DND-41 (cell line): ENCODE results near the gene CNTN5.

Source experiments
- ATAC-seq: fragments of 200-7000 bp; cut with Tn5 transposase; 3 replicates; pipeline ENCODE4 v1.9.1; 2021; ENCODE audit warnings: low read depth; ENCODE audit not compliant: insufficient read depth
- DNase-seq: peaks from one replicate; pipeline ENCODE4 v3.0.0-alpha.2; 2020
- H2AFZ ChIP-seq: 2 replicates; pipeline ENCODE4 v1.6.0; 2012; ENCODE audit warnings: low read depth, low read length
- H3K27ac ChIP-seq: 2 replicates; pipeline ENCODE4 v1.5.1; 2012; ENCODE audit warnings: low read length, inconsistent platforms
- H3K27me3 ChIP-seq: fragments of 200-600 bp; sonication (generic); 2 replicates; pipeline ENCODE4 v1.6.0; 2012; ENCODE audit warnings: low read length, mild to moderate bottlenecking, inconsistent platforms; ENCODE audit not compliant: insufficient read depth, poor library complexity
- H3K36me3 ChIP-seq: 2 replicates; pipeline ENCODE4 v1.5.1; 2012; ENCODE audit warnings: low read length, inconsistent platforms; ENCODE audit not compliant: insufficient read depth
- H3K4me1 ChIP-seq: 2 replicates; pipeline ENCODE4 v1.5.1; 2012; ENCODE audit warnings: mild to moderate bottlenecking, low read length; ENCODE audit not compliant: insufficient read depth
- H3K4me2 ChIP-seq: 2 replicates; pipeline ENCODE4 v1.6.0; 2012; ENCODE audit warnings: mild to moderate bottlenecking, moderate library complexity, low read length, inconsistent platforms; ENCODE audit not compliant: insufficient read depth
- H3K4me3 ChIP-seq, 2 experiments: fragments of 200-600 bp in 1 of 2; shearing (Covaris generic) in 1 of 2; 2 replicates each; pipeline ENCODE4 v1.5.1; 2012 to 2016; ENCODE audit warnings: inconsistent platforms in 2 of 2, low read length in 2 of 2, mild to moderate bottlenecking in 2 of 2, low read depth in 1 of 2, moderate library complexity in 1 of 2
- H3K79me2 ChIP-seq: 2 replicates; pipeline ENCODE4 v1.6.0; 2012; ENCODE audit warnings: low read length, inconsistent platforms; ENCODE audit not compliant: insufficient read depth
- H3K9ac ChIP-seq: 2 replicates; pipeline ENCODE4 v1.6.0; 2012; ENCODE audit warnings: low read depth, mild to moderate bottlenecking, inconsistent platforms, low read length, moderate library complexity
- H3K9me3 ChIP-seq: 2 replicates; pipeline ENCODE4 v1.5.1; 2012; ENCODE audit warnings: low read length, moderate library complexity, mild to moderate bottlenecking, inconsistent platforms; ENCODE audit not compliant: insufficient read depth, severe bottlenecking
- H4K20me1 ChIP-seq: 2 replicates; pipeline ENCODE4 v1.6.0; 2012; ENCODE audit warnings: low read length; ENCODE audit not compliant: insufficient read depth
- EZH2 ChIP-seq: IDR thresholded peaks from 3 replicates; pipeline ENCODE4 v1.6.1; 2012; ENCODE audit warnings: borderline replicate concordance, low read depth, mild to moderate bottlenecking, moderate library complexity, low read length, inconsistent platforms; ENCODE audit not compliant: severe bottlenecking
- TF ChIP-seq, protein P1 (sequence below): IDR thresholded peaks from 2 replicates; pipeline ENCODE4 v1.5.1; 2012; ENCODE audit warnings: borderline replicate concordance, low read length, moderate library complexity, mild to moderate bottlenecking; ENCODE audit not compliant: poor library complexity, severe bottlenecking; ENCODE audit errors: extremely low read depth

Gene CNTN5

DNA sequence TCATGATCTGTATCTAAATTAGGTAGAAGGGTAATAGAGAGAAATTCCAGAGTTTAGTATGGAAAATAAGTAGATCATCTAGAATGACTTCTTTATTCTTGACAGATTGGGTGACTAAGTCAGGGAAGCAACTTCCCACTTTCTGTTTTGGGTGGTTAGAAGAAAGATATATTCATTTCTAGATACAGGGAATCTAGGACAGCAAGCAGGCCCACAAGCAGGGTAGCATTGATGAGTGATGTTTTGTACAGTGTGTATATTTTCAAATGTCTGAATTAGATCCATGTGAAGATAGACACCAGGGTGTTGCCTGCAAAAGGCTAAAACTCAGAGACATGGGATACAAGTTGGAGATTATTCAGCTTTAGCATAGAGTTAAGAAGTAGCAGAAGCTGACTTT, 674.4 kb downstream of the CNTN5 start:
- Histone ChIP-seq H2AFZ (no peak overlapping the region), H4K20me1 (no peaks in the 10 kb centered on the region), H3K27ac (no peak overlapping the region), H3K36me3 (no peaks in the 10 kb centered on the region), H3K4me3 (no peak overlapping the region), H3K9ac (no peak overlapping the region), H3K4me2 (no peak overlapping the region), H3K4me1 (no peaks in the 10 kb centered on the region), H3K79me2 (no peaks in the 10 kb centered on the region), H3K9me3 (no peaks in the 10 kb centered on the region), H3K27me3 (no peaks in the 10 kb centered on the region)
- TF ChIP-seq, protein P1, sequence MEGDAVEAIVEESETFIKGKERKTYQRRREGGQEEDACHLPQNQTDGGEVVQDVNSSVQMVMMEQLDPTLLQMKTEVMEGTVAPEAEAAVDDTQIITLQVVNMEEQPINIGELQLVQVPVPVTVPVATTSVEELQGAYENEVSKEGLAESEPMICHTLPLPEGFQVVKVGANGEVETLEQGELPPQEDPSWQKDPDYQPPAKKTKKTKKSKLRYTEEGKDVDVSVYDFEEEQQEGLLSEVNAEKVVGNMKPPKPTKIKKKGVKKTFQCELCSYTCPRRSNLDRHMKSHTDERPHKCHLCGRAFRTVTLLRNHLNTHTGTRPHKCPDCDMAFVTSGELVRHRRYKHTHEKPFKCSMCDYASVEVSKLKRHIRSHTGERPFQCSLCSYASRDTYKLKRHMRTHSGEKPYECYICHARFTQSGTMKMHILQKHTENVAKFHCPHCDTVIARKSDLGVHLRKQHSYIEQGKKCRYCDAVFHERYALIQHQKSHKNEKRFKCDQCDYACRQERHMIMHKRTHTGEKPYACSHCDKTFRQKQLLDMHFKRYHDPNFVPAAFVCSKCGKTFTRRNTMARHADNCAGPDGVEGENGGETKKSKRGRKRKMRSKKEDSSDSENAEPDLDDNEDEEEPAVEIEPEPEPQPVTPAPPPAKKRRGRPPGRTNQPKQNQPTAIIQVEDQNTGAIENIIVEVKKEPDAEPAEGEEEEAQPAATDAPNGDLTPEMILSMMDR: no peak
- no peak for TF ChIP-seq EZH2
- ATAC-seq: no peak
- no peak for DNase-seq

DNA sequence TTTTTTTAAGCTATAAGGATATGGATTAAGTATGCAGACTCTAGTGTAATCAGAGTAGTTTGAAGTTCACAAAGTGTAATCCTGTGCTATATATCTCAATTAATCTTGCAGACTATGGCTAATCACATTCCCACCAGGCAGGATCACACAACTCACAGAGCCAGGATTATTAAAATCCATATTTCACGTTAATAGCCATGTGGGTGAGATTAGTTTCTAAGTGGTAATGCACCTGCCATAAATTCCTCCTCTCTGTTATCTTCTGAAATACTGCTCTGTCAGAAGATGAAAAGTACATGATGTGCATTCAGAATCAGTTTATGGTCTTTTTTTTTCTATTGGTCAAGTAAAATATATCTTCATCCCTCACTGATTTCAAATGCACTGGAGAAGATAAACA, 686.1 kb downstream of the CNTN5 start:
- Histone ChIP-seq H3K4me3 (no peak overlapping the region), H3K79me2 (no peaks in the 10 kb centered on the region), H2AFZ (no peak overlapping the region), H3K36me3 (no peaks in the 10 kb centered on the region), H3K27ac (no peak overlapping the region), H3K9me3 (no peaks in the 10 kb centered on the region), H3K27me3 (no peaks in the 10 kb centered on the region), H3K4me1 (no peaks in the 10 kb centered on the region), H3K4me2 (no peak overlapping the region), H3K9ac (no peak overlapping the region), H4K20me1 (no peaks in the 10 kb centered on the region)
- ATAC-seq (no peak), DNase-seq (no peak)
- TF ChIP-seq EZH2: no peak
- TF ChIP-seq, protein P1: no peak

DNA sequence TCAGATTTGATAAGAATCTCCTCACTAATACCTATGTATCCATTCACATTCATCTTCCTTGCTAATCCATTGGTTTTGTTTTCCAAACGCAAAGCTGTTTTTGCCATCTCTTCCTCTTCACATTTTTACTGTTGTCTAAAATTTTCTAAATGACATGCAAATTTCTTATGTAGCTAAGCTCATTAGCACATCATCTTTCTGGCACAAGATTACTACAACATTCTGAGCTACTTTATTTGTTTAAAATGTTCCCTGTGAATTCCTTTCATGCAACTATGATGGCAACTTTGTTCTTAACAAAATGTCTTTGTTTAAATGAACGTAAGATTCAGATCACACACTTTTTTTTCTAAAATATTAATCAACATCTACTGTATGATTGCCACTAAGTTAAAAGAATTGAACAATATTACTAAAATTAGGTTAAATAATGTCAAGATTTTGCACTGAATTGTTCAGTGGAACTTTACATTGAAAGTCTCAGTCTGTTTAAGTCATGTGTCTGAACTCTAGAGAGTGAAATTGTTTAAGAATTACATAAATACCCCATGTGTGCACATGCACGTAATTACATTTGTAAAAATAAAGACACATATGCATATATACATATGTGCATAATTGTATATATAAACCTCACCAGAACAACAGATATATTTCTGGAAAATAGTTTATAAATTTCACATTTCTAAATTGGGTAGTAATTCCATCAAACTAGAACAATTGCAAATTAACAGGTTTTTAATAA, 688.4 kb downstream of the CNTN5 start:
- Histone ChIP-seq H3K79me2 (no peaks in the 10 kb centered on the region), H3K9ac (no peak overlapping the region), H3K9me3 (no peaks in the 10 kb centered on the region), H3K27me3 (no peaks in the 10 kb centered on the region), H3K27ac (no peak overlapping the region), H2AFZ (no peak overlapping the region), H3K4me3 (no peak overlapping the region), H3K4me2 (no peak overlapping the region), H4K20me1 (no peaks in the 10 kb centered on the region), H3K4me1 (no peaks in the 10 kb centered on the region), H3K36me3 (no peaks in the 10 kb centered on the region)
- DNase-seq (no peak), ATAC-seq (no peak)
- TF ChIP-seq, protein P1: no peak
